ENCODE results near the gene IRF2BP2.

Gene IRF2BP2

DNA sequence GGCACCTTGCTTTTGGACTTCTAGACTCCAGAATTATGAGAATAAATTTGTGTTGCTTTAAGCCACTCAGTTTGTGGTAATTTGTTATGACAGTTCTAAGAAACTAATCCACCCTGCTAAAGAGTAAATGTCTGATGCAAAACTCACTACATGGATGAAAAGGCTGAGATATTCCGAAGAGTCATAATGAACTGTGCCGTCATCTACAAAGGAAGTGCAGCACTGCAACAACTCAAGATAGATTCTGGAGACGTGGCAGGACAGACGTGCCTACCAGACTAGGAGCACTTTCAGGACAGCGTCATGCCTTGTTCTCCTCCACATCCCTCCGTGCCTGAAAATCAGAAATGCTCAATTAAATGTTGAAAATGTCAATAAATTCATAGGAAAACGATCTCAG is 24.4 kb upstream of the IRF2BP2 start:
- DNase-seq (ENCODE audit: low read depth): no peak

DNA sequence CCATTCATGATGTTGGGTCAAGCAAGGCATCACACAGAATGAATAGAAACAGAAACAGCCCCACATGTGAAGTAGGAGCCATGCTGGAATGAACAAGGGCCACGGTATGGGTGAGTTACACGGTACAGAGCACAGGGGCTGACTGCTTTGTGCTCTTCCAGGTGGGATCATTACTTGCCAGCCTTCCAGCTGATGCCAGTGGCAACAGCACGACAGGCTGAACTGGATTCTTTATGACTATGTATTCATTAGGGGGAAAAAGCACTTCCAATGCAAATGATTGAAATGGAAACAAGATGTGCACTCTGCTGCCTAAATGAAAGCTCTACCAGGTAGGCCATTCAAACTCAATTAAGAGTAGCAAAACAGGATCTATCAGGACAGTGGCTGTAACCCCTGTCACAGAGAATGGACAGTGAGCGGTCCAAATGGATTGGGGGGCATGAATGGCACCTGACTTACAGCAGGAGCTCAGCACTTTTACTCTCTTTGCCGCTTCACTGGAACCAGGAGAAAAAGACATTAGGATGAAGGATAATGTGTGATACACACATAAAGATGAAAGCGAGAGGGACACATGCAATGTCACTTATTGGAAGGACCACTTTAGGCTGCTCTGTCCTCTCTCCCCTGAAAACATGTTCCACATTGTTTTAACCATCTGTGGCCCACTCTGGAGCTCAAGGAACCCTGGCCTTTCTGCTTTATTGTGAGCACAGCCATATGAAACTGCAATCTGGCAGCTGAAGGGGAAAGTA is 23.4 kb upstream of the IRF2BP2 start:
- no peak for DNase-seq (ENCODE audit: low read depth)

DNA sequence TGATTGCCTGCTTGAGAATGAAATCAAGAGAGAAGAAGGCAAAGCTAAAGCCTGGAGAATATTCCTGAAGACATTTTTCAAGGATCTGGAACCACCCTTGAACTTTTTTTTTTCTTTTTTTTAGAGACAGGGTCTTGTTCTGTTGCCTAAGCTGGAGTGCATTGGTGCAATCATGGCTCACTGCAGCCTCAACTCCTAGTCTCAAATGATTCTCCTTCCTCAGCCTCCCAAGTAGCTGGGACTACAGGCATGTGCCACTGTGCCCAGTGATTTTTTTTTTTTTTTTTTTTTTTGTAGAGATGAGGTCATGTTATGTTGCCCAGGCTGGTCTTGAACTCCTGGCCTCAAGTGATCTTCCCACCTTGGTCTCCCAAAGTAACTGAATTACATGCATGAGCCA is 22.2 kb upstream of the IRF2BP2 start:
- no peak for DNase-seq (ENCODE audit: low read depth)

DNA sequence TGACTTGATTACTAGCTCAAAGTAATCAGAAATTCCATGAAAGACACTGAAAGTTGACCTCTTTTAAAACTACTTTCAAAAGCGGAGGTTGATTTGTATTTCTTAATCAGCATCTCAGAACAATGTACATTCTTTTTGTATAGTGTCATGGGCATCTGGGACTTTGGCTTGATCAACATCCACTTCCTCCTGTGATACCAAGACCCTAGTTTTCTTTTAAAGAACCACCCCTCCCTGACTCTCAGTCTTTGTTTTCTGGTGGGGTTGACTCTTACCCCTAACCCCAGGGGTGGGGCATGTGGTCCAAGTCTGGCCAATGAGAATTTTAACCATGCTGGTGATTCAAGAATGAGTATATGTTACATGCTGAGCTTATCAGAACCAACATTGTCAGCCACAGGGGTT is 21.7 kb upstream of the IRF2BP2 start:
- DNase-seq (ENCODE audit: low read depth): no peak

DNA sequence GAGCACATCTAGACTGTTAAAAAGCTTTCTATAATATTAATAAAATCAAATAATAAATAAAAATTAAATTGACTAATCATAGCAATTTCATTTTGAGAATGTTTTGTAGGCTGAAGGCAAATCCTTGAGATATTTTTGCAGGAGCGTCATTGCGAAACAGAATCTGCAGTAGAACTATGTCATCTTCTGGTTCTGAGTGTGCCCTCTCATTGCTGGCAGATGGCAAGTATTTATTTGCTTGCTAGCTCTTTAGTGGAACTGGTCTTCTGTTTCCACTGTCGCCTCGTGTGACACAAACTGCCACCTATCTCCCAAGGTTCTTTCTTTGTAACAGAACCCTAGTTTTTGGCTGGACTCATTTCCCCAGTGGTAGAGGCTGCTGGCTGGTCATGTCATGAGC is 19.0 kb upstream of the IRF2BP2 start:
- no peak for DNase-seq (ENCODE audit: low read depth)

DNA sequence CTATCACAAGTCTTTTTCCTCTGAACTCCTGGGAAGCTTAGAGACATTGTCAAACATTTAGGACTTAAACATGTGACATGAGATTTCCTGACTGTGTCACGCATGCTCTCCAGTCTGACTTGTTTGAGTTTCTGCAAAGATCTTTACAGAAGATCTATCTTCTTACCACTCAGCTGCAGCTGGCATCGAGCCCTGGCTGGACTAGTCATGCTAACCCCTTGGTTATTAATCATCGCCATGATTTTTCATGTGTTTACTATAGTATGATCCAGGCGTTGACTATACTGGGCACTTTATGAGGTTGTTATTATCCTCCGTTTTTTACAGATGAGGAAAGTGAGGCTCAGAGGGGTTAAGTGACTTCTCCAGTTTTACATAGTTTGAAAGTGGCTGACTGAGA is 18.1 kb upstream of the IRF2BP2 start:
- DNase-seq (ENCODE audit: low read depth): no peak

DNA sequence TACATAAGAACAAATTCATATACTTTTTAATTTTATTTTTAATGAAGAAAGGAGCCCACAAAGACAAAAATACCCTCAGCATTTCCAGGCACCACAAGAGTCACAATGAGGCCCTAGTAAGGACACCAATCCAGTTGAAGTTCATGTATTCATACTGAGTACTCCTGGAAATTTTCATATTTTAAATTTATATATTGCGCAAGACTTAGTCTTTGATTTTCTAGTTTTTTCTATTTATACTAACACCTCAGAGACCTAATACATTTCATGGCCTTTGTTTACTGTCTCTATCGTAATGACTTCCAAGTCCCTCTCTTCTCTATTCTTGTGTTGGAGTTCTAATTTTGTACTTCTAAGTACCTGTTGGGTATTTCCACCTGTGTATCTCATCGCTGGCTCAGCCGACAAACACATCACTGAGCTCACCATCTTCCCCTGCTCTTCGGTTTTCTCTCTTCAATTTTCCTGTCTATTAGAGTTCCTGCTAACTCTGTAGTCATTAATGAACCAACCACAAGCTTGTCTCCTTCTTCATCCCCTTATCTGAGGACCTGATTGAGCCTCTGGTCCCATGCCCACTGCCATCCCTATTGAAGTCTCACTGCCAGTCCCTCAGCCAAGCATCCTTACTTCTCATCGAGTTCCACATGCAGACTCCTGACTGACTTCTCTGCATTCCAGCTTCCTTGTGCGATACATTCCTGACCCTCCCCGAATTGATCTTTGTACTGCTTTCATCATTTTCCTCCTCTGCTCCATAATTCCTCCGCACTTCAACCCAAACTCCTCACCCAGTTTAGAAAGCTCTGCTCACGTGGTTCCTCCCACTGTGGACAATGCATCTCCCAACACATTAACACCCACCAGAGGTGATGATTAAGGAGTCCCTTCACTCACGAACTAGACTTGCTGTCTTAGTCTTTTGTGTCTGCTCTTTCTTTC is 17.3 kb upstream of the IRF2BP2 start:
- no peak for DNase-seq (ENCODE audit: low read depth)

DNA sequence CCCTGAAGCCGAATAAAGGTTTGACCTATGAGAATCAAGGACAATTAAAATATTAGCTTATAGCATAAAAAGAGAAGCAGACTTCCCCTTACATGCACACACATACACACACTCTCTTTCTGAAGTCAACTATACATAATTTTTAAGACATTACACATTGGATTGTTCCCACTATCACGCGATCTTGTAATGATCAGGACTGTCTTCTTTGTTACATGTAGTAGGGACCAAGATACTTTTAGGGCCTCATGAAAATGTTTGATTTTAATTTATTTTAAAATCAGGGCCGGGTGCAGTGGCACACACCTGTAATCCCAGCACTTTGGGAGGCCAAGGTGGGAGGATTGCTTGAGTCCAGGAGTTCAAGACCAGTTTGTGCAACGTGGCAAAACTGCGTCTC is 16.4 kb upstream of the IRF2BP2 start:
- DNase-seq (ENCODE audit: low read depth): no peak

DNA sequence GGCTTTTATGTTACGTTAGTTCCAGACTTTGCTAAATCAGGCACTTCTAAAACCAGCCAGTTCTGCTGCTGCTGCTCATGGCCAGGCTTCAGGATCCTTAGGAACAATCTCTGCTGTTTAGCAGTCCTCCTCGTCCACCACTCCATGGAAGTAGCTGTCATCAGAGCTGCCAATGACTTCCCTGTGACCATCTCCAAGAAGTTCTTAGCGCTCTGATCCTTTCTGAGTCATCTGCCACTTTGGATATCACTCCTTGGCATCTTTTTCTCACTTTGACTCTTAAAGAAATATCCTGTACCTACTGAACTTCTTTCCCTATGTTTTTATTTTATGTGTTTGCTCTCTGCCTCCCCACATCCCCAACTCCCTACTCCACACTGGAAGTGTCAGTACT is 14.7 kb upstream of the IRF2BP2 start:
- DNase-seq (ENCODE audit: low read depth): no peak

DNA sequence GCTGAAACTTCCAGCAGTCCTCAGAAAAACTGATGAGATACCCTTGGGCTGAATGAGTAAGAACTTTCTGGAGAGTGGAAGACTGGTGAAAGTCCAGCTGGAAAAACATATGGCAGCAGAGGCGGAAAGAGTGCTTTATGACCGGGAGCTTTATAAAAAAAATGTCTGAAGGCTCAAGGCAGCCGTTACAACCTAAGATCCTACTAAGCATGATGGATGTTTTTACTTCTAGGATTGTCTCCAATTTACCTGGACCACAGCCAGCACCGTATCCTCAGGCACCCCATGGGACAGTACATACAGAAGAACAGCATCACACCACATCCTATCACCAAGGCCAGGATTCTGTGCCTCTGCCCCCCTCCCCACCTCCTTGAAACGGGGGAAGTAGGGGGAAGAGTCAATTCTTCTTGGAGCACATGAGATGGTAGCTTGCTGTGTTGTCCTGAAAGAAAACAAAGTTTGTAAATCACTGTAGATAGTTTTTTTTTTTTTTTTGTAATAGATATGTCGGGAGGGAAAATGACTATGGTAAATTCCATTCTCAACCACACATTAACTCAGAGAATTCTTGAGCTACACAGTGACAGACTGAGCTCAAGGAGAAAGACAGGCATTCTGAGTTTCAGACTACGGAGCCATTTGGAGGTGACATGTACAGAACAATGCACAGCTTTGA is 11.8 kb upstream of the IRF2BP2 start:
- no peak for DNase-seq (ENCODE audit: low read depth)

DNA sequence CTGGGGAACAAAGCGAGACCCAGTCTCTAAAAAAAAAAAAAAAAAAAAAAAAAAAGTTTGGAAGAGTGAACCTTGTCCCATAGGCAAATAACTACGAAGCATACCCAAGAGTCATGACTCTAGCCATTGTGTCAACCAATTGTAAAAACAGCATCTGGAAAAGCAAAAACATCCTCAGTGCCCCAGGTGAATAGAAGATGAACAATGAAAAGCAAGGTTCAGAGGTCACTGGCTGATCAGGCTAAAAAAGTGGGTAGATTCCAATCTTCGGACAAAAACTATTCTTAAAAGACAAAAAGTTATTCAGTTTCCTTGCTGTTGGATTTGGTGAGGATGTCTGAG is 11.1 kb upstream of the IRF2BP2 start:
- DNase-seq (ENCODE audit: low read depth): no peak

DNA sequence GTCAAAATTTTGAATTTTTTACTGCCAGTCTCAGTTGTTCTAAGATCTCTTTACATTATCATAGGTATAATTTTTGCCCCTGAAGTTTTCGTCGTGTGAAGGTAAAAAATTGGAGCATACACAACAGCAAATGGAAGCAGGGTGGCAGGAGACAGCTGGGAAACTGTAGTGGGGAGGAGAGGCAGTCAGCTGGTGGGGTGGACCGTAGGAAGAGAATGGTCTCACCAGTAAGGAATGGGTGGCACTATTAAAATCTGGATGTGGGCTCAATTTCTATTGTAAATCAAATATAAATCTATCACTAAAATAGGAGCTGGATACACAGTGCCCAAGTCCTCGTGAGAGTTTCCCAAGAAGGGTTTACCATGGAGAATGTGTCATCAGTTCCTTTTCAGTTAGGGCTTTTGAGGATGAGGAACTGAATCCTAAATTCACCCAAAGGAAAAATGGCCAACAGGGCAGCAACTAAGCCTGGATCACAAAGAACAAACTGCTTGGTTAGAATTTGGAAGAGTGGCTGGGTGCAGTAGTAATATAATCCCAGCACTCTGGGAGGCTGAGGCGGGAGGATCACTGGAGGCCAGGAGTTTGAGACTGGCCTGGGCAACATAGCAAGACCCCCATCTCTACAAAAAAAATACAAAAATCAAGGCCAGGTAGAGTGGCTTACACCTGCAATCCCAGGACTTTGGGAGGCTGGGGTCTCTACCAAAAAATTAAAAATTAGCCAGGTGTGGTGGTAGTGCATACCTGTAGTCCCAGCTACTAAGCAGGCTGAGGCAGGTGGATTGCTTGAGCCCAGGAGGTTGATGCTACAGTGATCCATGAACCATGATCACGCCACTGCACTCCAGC is 10.5 kb upstream of the IRF2BP2 start:
- no peak for DNase-seq (ENCODE audit: low read depth)

DNA sequence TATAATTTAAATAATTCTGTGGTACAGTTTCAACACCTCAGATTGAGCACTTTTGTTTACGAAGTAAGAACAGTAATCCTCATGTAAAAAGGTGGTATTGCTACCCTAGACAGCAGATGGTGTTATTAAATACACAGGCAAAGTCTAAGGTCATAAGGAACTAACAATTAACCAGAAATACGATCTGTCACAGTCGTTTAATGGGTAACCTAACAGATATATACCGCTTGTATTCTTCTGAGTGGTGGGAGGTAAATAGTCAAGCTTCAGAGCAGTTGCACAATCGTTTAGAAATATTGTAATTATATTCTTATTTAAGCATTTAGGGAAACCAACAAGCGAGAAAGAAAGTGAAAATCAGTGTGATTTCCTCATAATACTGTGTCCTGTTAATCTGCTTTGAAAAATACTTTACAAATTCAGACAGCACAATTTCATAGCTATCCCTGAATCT is 9.8 kb upstream of the IRF2BP2 start:
- DNase-seq (ENCODE audit: low read depth): no peak

DNA sequence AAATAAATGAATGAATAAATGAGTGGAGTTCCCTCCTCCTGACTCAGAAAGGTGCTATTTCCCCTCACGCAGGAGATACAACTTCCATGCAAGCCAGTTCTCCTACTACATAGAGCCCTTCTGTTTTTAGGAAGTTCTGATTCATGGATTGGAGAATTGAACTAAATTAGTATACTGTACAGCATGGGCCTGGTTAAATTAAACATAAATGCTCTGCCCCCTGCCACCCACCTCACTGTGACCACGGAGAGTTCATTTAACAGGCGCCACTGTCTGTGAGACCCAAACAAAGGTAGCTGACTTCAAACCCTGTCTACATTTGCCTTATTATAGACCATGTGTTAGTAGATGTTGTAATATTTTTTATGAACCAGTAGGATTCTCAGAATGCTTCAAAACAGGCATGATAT is 9.1 kb upstream of the IRF2BP2 start:
- no peak for DNase-seq (ENCODE audit: low read depth)

DNA sequence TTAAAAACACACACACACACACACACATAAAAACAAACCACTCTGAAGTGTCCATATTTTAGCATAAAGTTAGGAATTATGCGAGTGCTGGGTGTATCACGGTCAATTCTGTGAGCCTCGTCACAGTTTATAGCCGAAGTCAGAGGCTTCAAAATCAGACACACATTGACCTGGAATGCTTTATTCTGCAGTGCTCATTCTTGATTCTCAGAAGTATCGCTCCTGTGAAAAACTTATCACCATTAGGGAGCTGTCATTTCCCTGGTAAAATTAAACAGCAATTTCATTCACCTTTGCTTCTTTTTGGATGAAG is 8.7 kb upstream of the IRF2BP2 start:
- no peak for DNase-seq (ENCODE audit: low read depth)

DNA sequence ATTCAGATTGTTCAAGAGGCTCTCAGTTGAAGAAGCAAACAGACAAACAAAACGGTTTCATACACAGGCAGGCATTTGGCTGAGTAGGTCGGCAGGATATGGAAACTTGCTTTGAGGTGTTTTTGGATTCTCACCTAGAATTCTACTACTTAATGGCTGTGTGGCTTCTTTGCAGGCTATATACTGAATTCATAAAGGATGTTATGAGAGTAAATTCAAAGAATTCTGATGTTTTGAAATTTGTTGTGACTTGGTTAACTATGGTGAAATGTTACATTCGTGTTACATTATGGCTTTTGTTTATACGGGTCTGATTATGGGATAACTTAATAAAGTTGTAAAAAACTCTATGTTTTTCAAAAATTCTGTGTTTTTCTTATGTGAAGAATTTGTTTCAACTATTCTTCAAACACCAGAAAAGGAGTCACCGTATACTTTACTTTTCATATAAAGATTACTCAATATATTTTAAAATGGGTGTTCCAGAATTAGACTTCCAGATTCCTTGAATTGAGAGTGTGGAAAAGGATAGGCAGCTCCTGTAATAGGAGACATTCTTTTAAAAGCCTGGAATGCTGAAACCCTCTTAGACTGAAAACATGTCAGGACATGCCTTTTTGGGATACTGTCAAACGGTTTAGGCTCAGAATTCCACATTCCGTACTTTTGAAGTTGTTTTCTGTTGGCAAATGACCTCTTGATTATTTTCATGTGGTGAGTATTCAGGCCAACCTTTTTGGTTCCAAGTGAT is 8.2 kb upstream of the IRF2BP2 start:
- DNase-seq (ENCODE audit: low read depth): no peak

DNA sequence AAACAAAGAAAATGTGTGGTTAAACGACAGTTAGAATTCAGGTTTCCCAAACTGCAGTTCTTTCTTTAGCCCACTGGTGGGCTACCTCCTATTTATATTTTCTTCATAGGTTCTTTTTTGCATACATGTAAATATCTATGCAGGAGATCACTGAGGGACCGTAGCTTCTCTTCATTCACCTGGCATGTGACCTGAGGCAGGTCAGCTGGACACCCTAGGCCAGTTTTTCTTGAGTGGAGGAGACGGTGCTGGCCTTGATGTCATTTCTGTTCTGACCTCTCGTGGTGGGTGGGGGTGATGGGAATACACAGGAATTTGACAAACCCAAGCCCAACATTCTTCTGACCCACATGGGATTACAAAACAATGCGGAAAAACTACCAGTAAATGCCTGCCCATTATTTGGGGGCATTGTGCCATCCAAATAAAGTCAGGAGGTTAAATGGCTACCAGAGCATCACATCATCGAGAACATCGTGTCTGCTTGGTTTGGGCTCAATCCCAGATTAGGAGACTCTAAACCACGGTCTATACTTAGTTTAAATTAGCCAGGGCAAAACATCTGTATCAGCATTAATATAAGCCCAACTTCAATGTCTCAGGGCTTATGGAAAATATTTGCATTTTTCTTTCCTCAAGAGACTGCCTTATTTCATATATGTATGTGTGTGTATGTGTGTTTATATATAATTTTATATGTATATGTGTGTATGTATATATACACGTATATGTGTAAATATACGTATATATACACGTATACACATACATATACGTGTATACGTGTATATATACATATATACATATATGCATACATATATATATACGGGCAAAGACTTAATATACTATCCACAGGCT is 7.4 kb upstream of the IRF2BP2 start:
- DNase-seq (ENCODE audit: low read depth): no peak

DNA sequence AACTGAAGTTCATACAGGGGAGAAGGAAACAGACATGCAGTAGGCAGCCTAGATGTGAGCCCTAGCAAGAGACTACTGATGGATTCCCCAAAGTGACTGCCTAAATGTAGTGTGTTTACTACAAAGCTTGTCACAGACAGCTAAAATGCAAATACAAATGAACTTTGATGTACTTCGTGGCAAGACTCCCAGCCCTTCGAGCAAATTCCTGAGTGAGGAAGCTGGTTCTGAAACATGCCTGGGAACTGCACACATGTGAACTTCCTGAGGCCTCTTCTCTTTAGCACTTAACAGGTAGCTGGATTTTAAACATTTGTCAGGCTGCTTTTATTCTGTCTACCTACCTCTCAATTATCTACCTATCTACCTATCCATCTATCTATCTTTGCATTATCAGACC is 6.7 kb upstream of the IRF2BP2 start:
- DNase-seq (ENCODE audit: low read depth): no peak

DNA sequence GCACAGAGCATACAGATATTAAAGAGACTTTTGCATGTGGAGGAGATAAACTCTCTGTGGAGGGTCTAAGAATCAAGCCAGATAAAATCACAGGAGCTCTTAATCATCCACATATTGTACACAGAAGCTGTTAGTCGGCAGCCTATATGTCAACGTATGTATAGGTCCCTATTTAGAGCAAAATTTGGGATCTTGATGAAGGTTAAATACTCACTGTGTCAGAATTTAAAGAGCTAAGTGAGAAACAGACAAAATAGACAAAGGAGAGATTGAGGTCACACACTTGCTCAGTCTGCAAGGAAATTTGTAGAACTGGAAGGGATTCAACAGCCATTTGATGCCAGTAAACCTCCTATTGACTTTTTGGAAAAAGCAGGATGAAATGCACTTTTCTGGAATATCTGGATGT is 4.1 kb upstream of the IRF2BP2 start:
- DNase-seq (ENCODE audit: low read depth): no peak

DNA sequence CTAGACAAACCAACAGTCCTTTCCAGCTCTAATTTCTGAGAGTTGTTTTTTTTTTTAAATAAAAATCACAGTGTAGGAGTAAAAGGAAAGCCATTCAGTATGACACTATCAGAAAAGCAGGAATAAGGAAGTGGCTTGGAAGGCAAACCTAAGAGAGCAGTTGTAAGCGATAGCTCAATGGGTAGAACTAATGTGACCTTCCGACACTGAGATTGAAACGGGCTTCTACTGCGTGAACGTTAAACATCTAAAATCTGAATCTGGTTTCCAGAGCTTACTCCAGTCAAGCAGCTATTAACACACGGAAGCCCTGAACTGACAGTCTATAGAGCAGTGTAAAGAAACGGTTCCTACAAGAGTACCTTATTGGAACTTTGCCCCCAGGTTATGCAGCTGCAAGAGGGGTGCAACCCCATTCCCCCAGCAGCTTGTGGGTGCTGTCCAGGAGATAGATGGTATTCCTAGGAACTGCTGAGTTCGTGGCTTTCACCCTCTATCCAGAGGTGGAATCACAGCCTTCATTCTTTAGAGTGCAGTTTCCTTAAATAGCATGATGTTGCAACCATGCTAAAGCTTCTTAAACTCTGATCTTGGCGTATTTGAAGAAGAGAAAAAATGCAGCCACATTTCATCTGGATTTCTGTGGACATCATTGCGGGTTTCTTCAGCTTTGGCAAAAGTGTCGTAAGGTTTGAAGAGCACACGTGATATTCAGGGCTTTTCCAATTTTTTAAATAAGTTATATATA is 3.3 kb upstream of the IRF2BP2 start:
- no peak for DNase-seq (ENCODE audit: low read depth)
